HG02763 (cell line): ENCODE results near the gene MEOX1.

ENCODE experiments used
- ATAC-seq: cut with Tn5 transposase; IDR thresholded peaks from one replicate; pipeline ENCODE4 v1.9.1; 2021; ENCODE audit warnings: mild to moderate bottlenecking, moderate library complexity; ENCODE audit not compliant: unreplicated experiment

The MEOX1 gene

DNA sequence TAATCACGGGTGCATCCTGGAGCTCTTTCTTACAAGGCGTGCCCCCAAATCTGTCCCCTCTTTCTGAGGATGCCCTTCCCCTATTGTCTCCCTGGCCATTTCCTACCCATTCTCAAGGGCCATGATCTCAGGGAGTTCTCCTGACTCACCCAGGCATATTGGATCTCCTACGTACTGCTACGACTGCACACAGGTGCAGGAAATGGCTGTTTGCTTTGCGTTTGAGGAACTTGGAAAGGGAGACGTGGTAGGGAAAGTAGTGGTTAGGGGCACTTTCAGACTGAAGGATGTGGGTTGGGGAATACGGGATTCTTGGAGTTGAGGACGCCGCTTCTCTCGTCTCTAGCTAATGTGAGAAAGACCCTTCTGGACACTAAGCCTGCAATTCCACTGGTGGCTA lies 18.7 kb upstream of the MEOX1 start:
- no peak for ATAC-seq

DNA sequence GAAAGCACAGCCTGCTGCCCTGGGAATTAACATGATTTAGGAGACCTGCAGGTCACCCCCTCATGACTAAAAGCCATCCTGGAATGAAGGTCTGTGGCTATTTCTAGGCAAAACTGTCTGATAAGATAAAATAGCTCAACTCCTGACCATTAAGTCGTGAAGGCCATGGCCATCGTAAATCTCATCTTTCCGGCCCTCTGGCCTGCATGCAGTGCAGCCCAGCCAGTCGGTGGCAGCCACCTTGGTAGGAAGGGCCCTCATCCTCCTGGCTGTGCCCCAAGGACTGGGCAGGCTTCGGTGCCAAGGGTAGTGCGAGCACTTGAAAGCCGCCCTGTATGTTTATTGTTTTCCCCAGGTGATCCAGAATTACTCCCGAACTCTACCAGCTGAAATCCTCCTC lies 18.2 kb upstream of the MEOX1 start:
- ATAC-seq: no peak

DNA sequence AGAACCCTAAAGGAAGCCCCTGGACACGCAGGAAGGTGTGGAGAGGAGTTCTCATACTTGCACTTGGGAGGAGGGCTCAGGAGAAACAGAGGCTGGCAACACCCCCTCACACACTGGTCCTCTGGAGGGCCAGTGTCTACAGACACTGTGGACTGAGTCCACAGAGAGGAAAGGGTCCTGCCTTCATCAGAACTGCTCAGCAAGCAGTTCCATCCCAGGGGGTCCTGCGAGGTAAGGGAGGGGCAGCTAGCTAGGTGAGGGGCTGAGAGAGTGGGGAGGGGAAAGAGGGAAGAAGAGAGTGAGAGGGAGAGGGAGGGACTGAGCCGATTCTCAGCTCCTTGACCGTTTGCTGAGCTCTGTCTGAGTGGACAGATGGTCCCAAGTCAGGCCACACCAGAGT lies 17.7 kb upstream of the MEOX1 start:
- ATAC-seq: no peak

DNA sequence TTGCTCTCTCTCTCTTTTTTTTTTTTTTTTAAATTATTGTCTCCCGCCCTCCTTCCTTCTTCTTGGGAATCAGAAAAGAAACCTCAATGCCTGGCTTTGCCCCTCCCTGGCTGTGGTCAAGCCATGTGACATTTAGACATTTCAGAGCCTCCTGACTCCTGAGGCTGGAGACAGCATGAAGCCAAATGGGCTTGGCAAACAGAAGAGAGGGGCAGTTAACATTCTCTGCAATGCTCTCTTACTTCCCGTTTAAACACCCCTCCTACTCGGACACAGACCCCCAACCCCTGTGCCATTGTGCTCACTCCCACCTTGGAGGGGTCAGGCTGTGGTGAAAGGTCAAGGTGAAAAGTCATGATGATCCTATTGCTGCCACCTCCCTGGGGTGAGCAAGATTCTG lies 14.7 kb upstream of the MEOX1 start:
- no peak for ATAC-seq

DNA sequence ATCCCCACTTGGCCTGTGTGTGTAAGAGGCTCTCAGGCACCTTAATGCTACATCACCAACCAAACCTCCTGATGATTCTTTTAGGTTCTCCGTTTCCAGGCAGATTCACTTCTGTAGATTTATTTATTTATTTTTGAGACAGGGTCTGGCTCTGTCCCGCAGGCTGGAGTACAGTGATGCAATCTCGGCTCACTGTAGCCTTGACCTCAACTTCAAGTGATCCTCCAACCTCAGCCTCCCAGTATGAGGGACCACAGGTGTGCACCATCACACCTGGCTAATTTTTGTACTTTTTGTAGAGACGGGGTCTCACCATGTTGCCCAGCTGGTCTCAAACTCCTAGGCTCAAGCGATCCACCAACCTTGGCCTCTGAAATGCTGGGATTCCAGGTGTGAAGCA lies 12.7 kb upstream of the MEOX1 start:
- ATAC-seq: no peak

DNA sequence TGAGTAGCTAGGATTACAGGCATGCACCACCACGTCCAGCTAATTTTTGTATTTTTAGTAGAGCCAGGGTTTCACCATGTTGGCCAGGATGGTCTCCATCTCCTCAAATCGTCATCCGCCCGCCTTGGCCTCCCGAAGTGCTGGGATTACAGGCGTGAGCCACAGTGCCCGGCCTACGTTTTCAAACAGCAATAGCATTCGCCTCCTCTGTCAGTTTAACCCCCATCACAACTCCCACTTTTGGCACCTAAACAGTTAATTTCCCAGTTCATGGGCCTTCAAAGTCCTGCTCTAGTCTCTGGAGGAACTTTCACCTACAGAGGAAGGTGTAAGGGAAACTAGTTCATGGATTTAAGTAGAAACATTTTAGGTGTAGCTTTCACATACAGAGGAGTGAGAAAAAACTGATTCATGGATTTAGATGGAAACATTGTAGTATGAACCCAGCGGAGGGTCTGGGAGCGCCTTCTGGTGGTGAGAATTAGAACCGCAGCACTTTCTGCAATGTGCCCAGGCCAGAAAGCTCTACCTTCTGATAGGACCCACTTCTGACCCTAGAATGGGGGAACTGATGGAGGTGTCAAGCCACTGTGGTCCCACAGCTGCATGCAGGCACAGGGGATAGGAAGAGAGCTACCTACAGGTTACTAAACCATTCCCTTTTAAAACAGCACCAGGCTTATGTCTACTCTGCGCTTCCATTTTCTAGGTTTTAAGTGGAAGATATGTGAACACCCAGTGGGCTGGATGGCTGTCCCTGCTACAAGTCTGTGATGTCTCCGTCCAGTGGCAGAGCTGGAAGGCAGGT lies 12.0 kb upstream of the MEOX1 start:
- ATAC-seq: no peak

DNA sequence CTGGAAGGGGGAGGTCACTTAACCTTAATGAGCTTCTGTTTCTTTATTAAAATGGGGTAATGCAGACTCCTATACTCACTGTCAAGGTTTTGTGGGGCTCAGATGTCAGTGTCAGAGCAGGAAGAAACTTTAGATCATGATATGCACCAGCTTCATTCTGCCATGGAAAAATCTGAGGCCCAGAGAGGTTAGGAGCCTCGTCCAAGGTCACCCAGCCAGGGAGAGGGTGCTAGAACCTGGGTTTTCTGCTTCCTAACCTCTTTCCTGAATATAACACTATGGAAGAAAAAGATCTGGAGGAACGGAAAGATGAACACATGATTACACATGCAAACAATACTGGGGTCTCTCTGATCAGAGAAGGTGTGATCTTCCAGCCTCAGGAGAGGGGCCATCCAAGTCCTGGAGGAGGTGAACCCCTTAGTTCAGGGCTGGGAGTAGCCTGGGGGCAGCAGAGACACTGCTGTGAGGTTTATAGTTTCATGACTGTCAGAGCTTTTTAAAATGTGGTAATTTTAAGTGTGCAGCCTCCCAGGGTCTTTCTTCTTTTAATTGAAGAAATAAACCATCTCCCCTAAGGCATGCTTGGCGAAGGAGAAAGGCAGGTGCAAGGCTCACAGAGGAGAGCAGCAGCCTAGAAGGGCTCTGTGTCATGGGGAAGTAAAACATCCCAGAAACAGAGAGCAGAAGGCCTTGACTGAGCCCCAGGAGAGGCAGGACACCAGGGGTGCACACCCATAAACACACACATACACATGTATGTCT lies 10.2 kb upstream of the MEOX1 start:
- no peak for ATAC-seq

DNA sequence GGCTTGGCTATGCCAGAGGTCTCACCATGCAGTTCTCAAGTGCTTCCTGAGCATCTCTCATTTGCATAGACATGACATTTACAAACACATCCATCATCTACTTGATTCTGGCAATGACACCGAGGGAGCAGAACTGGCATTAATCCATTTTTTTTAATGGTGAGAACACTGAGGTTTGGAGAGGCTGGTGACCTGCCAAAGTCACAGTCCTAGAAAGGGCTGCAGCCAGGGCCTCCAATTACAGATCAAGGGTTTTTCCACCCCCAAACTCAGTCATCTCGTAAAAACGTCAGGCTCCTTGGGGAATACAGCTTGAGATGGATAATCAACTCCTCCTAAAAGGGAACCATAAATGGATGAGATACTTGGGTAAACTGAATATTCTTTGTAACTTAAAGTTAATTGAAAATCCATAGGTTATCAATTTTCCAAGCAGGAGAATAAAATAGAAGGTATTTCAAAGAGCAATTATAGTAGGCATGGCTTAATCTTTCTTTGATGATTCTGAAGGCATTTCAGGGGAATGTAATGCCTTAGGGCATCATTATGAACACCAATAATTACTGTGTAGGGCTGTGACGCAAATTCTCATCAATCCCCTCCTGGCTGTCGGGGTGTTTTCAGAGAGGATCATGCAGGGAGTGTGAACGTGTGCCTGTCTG lies 9.4 kb upstream of the MEOX1 start:
- ATAC-seq: no peak

DNA sequence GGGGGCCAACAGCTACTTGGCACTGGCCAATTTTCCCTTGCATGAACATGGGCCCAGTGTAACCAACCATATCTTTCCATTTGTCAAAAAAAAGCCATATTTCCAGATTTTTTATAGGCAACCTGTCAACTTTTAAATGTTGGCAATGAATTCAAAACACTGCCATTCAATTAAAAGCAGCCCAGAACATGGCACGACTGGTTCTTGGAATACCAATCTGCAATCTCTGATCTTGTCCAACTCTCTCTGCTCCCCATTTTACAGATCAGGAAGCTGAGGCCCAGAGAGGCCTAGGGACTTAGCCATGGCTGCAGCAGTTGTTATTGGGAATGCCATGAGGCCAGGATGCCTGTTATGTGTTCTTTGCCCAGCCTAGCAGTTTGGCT lies 8.9 kb upstream of the MEOX1 start:
- no peak for ATAC-seq

DNA sequence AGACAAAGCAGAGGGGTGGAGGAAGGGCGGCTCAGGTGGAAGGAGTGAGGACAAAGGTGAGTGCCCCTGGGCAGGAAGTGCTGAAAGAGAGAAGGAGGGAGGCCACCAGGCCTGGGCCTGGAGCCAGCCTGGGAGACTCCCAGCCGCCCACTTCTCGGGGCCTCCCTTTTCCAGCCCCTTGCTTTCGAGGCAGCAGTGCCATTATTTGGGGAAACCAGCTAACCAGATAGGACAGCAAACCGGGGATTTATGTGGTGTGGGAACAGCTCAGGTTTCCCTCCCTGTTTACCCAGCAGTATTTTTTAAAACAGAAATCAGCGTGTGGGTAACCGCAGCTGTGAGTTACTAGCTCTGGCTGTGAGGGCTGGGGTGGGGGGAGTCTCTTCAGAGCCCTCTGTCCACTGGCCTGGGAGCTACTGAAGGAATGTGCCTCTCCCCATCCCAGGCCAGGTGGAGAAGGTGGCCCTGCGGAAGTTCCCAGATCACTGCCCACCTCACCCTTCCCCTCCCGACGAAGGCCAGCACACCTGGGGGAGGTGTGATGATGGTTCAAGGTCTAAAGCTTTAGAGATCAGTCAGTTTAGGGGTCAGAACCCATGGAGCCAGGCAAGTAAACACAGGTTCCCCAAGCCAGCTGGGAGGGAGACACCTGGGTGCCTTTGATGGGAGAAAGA lies 8.4 kb upstream of the MEOX1 start:
- ATAC-seq: no peak

DNA sequence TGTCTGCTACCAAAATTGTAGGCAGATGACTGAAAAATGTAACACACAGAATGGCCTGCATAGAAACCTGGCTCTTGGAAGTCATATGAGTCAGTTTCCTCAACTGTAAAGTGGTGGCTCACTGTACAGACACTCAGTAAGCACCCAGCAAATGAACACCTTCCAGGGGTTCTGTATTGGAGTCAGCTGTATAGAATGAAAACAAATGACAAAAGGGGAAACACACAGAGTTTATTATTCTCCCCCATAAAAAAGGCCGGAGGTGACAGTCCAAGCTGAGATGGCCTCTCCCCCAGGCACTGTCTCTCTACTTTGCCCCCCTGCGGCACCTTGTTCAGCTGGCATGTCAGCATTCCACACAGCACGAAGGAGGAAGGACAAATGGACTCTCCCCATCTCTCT lies 6.2 kb upstream of the MEOX1 start:
- no peak for ATAC-seq

DNA sequence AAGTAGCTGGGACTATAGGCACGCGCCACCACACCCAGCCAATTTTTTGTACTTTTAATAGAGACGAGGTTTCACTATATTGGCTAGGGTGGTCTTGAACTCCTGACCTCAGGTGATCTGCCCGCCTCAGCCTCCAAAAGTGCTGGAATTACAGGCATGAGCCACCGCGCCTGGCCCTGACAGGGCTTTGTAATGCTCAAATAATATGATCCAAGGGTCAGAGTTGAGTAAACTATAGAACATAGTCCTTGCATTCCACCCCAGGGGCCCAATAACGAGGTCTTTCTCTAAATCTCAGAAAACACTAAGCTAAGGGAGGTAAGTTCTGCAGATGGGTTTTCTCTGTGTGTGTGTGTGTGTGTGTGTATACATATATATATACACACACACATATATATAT lies 5.8 kb upstream of the MEOX1 start:
- ATAC-seq: no peak

DNA sequence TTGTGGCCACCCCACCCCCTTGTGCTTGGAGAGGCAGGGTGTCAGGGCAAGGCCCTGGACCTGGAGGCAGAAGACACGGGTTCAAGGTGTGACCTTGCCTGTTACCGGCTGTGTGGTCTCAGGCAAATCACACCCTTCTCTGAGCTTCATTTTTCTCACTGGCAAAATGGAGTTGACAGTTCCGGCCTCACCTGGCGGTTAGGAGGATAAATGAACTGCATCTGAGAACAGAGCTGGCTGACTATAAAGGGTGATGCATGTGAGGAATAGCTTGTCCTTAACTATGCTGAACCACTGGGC lies 4.2 kb upstream of the MEOX1 start:
- ATAC-seq: no peak

DNA sequence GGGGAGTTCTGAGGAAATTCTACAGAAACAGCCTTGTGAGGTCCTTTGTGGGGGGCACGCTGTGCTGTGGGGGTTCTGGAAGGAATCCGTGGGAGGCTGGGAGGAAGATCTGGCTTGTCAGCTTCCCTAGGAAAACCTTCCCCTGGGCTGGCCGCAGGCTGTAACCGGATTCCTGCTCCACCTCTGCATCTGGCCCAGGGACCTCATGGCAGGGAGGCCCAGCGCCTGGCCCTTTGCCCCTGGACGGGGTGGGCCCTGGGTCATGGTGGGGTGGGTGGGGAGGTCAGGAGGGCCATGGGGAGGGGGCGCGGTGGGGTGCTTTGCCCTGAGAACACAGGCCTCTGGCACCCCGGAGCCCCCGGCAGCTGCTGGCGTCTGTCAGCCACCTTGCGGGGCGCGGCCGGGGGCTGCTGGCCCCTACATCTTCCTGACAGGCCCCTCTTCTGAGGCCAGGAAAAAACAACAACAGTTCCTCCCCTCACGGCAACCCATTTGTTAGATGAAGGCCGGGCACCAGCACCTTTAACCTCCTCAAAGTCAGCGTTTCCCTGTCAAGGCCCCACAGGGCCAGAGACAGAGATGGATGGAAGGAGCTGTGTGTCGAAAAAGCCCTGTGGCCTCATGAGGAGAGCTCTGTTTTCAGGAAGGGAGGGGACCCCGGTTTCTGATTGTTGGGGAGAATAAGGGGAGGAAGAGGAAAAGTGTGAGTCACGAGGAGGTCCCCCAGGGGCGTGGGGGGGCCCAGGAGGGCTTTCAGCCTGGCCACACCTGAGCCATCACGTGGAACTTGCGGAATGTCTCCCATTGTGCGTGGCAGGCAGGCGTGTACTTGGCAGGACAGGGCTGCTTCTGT lies 3.6 kb upstream of the MEOX1 start:
- ATAC-seq: no peak

DNA sequence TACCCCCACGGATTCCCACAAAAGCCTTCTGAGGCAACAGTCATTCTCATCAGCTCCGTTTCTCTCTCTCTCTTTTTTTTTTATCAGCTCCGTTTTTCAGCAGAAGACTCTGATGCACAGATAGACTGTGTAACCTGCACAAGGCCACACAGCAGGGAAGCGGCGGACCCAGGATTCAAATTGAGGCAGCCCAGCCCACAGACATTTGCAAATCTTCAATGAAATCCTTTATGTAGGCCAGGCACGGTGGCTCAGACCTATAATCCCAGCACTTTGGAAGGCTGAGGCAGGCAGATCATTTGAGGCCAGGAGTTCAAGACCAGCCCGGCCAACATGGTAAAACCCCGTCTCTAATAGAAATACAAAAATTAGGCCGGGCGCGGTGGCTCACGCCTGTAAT lies 2.4 kb upstream of the MEOX1 start:
- ATAC-seq: no peak

DNA sequence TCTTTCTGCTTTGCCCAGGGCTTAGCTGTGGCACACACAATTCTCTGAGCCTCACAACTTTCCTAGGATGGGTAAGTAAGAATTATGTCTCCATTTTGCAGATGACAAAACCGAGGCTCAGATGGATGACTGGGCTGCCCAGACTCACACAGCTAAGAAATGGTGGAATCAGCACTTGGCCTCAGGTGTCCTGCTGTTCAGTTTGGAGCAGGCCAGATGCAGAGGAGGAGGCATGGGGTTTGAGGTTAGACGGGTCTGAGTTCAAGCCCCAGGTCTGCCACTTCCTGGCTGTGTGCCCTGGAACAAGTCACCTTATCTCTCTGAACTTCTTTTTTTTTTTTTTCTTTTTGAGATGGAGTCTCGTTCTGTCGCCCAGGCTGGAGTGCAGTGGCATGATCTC lies 1.7 kb upstream of the MEOX1 start:
- ATAC-seq: no peak

DNA sequence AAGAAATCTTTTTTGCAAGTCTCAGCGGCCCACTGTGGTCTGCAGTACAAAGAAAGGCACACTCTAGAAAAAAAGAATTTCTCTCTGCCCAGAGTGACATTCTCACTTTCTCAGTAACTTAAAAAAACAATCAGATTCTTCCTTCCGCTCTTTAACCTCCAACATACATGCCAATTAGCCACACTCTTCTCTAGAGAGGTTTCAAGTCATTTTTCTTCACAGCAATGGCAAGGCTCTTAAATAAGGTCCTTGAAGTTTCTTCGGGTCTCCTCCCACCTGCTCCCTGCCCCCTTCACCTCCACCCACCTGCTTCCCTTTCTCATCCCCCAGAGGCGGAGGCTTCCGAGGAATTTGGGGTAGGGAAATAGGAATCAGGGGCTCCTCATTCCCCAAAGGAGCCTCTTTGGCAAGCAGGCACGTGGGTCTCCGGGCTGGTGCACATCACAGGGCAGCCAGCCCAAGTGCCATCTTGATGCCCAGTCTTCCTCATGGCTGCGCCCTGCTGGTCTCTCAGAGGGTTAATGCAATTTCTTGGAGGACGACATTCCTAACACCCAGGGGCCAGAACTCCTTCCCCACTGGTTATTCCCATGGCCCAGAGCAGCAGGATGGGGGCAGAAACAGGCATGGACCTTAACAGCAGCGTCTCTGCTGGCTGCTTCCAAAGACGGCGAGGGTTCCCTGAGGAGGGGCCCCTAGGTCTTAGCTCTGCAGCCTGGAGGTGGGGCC lies 855 bp upstream of the MEOX1 start:
- ATAC-seq: no peak

DNA sequence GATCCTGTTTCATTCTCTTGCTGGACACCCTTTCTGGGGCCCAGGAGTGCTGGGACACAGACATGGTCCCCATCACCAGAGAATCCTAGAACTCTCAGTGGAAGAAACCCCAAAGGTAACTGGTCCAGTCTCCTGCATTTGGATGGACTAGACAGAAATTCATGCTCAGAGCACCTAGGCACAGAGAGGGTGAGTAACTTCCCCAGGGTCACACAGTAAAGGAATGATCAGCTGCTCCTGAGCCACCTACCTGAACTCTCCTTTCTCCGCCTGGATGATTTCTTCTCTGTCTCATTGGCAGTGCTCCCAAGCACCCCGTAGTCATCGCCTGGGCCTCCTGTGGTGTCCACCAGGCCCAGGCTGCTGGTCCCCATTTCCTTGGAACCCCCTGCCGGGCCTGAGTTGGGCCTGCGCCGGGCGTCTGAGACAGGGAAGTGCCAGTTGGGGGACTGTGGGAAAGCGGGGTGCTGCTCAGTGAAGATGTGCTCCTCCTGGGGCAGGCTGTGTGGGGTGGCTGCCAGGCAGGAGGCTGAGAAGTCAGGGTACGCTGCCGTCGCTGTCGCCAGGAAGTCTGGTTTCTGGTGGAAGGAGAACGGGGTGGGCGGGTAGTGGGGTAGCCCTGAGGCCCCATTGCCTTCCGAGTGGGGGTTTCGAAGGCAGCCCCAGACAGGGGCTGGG lies 767 bp downstream of the MEOX1 start:
- no peak for ATAC-seq

DNA sequence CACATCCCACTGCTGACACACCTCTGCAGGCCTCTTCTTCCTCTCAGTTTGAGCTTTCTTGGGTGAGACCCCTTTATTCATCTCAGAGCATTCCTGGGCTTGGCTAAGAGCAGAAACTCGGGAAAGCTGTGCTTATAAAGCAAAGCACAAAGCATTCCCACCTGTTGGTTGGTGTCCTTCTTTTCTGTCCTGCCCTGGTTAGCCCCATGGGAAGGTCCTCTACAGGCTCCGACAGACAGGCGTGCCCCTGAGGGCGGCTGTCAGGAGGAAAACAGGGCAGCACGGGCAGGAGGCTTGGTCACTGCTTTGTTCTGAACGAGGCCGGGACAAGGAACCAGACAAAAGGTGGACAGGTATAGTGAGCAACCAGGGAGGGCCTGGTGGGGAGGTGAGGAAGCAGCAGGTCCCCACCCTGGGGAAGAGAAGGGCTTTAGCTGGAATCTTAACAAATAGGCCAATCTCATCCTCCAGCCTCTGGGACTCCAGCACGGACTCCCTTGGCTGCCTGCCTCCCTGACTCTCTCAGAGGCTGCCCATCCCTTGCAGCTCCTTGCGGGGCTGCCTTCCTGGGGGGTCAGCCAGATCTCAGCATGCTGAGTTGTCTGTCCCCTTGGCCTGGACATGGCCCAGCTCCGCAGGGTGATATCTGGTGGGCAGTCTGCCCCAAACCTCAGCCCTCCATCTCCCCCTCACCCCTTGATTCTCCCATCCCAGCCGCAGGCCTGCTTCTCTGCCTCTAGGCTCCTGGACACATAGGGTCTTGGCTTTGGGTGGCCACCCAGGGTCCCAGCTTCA lies 1.7 kb downstream of the MEOX1 start:
- ATAC-seq: no peak
